RWPE1 (cell line): ENCODE data around the gene AP4B1.

Experiments used
- CTCF ChIA-PET: fragments of 350-600 bp; sonication (Branson Sonifier 250); formaldehyde crosslinking; extraction: SDS; loops from one replicate; lab custom pipeline; 2021; lab: Yijun Ruan, JAX
- POLR2A ChIA-PET: fragments of 400-600 bp; formaldehyde crosslinking; extraction: SDS; loops from one replicate; lab custom pipeline; 2020; ENCODE audit warnings: antibody characterized with exemption; ENCODE audit not compliant: low non-redundant PET; lab: Yijun Ruan, JAX
- DNase-seq: peaks from one replicate; pipeline ENCODE4 v3.0.0; 2012; ENCODE audit warnings: low spot score
- H3K27ac ChIP-seq: fragments of 450-650 bp; 2 replicates; pipeline ENCODE4 v1.5.1; 2017
- CTCF ChIP-seq: fragments of 450-650 bp; conservative IDR thresholded peaks from 2 replicates; pipeline ENCODE4 v1.5.1; 2017; ENCODE audit warnings: low read depth, mild to moderate bottlenecking

The AP4B1 gene

GRCh38 chr1:113881661-113882060 lies 22.9 kb downstream of the AP4B1 start:
- no peak for DNase-seq
- CTCF ChIA-PET: interaction anchor here (0.6 to 0.8 kb wide), 3 partner anchors 10 to 128 kb away, joined by 3 to 5 read pairs (median 4); no protein-coding TSS in a partner anchor
- TF ChIP-seq CTCF: no peak
- POLR2A ChIA-PET: no interaction called here
- no peak overlapping the region for H3K27ac ChIP-seq

DNA sequence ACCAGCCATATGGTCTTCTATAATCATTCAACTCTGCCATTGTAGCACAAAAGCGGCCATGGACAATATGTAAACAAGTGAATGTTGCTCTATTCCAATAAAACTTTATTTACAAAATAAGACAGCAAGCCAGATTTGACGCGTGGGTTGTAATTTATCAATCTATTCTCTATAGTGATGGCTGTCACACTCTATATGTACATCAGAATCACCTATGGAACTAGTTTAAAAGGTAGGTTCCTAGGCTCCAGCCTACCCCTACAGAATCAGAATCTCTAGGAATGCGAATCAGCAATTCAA lies 24.9 kb downstream of the AP4B1 start:
- POLR2A ChIA-PET: no interaction called here
- H3K27ac ChIP-seq: no peak overlapping the region
- DNase-seq: no peak
- CTCF ChIA-PET: no interaction called here
- TF ChIP-seq CTCF: no peak

- no peak for TF ChIP-seq CTCF
- ChIA-PET POLR2A (no interaction called here), CTCF (no interaction called here)
- DNase-seq: no peak
- H3K27ac ChIP-seq: no peak overlapping the region
Measured at GRCh38 chr1:113876176-113876575, 28.4 kb downstream of the AP4B1 start.

- no peak for DNase-seq
- H3K27ac ChIP-seq: no peak overlapping the region
- POLR2A ChIA-PET: no interaction called here
- CTCF ChIA-PET: no interaction called here
- TF ChIP-seq CTCF: no peak
Measured at GRCh38 chr1:113875714-113876113, 28.9 kb downstream of the AP4B1 start.

DNA sequence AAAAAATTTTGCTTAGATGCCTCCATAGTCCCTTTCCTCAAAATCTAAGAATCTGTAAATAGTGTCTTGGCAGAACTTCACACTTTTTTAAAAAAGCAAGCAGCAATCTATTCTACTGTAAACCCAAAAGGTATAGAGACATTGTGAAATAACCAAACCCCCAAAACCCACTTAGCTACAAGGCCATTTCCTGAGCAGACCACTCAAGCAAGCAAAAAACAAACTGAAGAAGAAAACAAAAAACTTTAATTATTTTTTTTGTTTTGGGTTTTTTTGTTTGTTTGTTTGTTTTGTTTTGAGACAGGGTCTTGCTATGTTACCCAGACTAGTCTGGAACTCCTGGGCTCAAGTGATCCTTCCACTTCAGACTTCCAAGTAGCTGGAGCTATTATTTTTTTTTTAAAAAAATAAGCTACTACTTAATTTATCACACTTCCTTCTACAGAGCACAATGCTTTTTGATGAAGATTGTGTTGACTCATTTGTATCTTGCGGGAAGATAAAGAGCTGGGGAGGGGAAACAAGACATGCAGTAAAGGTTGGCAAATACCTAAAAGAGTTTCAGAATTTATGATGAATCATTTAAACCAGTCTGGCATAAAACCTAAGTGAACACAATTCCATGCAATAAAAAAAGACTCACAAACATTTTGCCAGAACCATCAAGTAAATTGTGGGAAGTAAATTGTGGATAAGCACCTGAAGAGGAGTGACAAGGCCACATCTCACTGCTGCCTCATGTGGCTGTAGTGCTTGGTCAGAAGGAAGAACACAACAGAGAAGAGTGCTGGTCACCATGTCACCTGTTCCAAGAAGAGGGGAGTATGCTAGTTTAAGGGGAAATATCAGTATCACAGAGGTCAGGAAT lies 30.4 kb downstream of the AP4B1 start:
- ChIA-PET CTCF (interaction anchor here (0.5 to 1.2 kb wide), 3 partner anchors 20 to 55 kb away, joined by 3 to 4 read pairs (median 4); partner anchors contain the start of gene HIPK1), POLR2A (no interaction called here)
- peak; percentile 8 for DNase-seq
- no peak for TF ChIP-seq CTCF
- no peak overlapping the region for H3K27ac ChIP-seq

DNA sequence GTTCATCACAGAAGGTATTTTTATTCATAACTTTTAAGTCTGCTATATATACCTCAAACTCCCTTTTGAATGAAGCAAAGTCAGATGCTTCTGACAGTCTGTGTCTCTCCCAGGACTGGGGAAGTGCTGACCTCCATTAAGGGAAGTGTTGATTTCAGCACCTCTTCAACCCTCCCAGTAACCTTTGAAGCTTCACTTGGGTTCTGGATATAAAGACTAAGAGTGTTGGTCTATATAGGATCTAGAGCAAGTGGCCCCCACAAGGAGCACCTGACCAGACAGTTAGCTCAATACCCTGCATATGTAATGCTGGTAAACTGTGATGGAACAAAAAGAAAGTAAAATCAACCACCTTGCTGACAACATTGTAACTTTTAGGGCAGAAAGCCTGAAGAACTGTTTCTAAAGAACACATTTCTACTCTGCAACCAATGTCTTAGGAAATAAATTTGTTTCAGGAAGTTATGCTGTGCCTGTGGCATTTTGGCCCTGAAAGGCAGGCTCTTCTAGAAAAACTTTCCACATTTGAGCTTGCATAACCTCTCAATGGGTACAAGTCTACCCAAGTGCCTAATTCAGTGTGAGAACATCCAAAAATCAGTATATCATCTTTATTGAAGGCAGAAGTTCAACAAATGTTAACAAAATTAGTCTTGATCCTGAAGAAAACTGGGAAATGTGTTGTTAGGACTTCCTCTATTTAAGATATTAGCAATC lies 32.2 kb downstream of the AP4B1 start:
- no peak for TF ChIP-seq CTCF
- CTCF ChIA-PET: no interaction called here
- POLR2A ChIA-PET: no interaction called here
- no peak overlapping the region for H3K27ac ChIP-seq
- no peak for DNase-seq
